Panc1 (cell line): ENCODE data around the gene TRABD2A. TPM values are rescaled to one million over a fixed set of nuclear protein-coding genes. Genes with fewer than 3 reads are reported as not detected.

Source experiments
- ATAC-seq: fragments of 200-7000 bp; cut with Tn5 transposase; 2 replicates; pipeline ENCODE4 v1.9.1; 2020; ENCODE audit warnings: mild to moderate bottlenecking, moderate library complexity
- BruUV-seq: library from RNA; stranded (reverse); fragments of 400-500 nt; replicated peaks from 2 replicates; lab custom pipeline; 2021; lab: Mats Ljungman, UMichigan
- CTCF ChIA-PET: fragments of 300-600 bp; sonication (Branson Sonifier 250); formaldehyde crosslinking; loops from one replicate; lab custom pipeline; 2022; ENCODE audit warnings: antibody characterized with exemption; lab: Charles Lee
- POLR2A ChIA-PET: fragments of 300-600 bp; sonication (Branson Sonifier 250); formaldehyde crosslinking; loops from one replicate; lab custom pipeline; 2022; ENCODE audit warnings: antibody characterized with exemption; lab: Charles Lee
- DNase-seq: peaks from one replicate; pipeline ENCODE4 v3.0.0-alpha.2; 2010; ENCODE audit warnings: low read depth, low spot score
- H3K27ac ChIP-seq: 2 replicates; pipeline ENCODE4 v1.5.1; 2011; ENCODE audit warnings: mild to moderate bottlenecking, low read length, inconsistent platforms
- H3K27me3 ChIP-seq: fragments of 200-500 bp; sonication (Bioruptor generic); 2 replicates; pipeline ENCODE4 v1.6.0; 2014; ENCODE audit warnings: low read length, inconsistent platforms; ENCODE audit not compliant: control insufficient read depth, insufficient read depth
- H3K36me3 ChIP-seq: fragments of 200-500 bp; sonication (Bioruptor generic); 2 replicates; pipeline ENCODE4 v1.5.1; 2014; ENCODE audit warnings: inconsistent platforms, mild to moderate bottlenecking, low read length, moderate library complexity; ENCODE audit not compliant: control insufficient read depth, insufficient read depth
- H3K4me1 ChIP-seq: 2 replicates; pipeline ENCODE4 v1.5.1; 2011; ENCODE audit warnings: inconsistent platforms, mild to moderate bottlenecking, low read length, moderate library complexity; ENCODE audit not compliant: control insufficient read depth, insufficient read depth
- H3K4me3 ChIP-seq, 2 experiments: 2 replicates each; pipeline ENCODE4 v1.5.1; 2011 to 2012; ENCODE audit warnings: low read depth in 2 of 2, low read length in 2 of 2, mild to moderate bottlenecking in 2 of 2, inconsistent platforms in 1 of 2, moderate library complexity in 1 of 2
- H3K9me3 ChIP-seq: fragments of 200-500 bp; sonication (Bioruptor generic); 2 replicates; pipeline ENCODE4 v1.5.1; 2014; ENCODE audit warnings: low read depth, mild to moderate bottlenecking, inconsistent platforms, low read length, moderate library complexity; ENCODE audit not compliant: control insufficient read depth, insufficient read depth
- POLR2AphosphoS5 ChIP-seq: IDR thresholded peaks from 2 replicates; pipeline ENCODE4 v1.6.1; 2012; ENCODE audit warnings: mild to moderate bottlenecking, low read depth, low read length, moderate library complexity
- SIN3A ChIP-seq: IDR thresholded peaks from 2 replicates; pipeline ENCODE4 v1.6.1; 2012; ENCODE audit warnings: low read depth, mild to moderate bottlenecking, low read length, moderate library complexity, borderline replicate concordance; ENCODE audit not compliant: insufficient read depth
- TCF7L2 ChIP-seq: IDR thresholded peaks from 2 replicates; pipeline ENCODE4 v1.6.1; 2011; ENCODE audit warnings: mild to moderate bottlenecking, low read depth, low read length, inconsistent platforms
- in situ Hi-C: cut with HindIII; loops from 2 replicates; pipeline ENCODE4 v1.10.0; 2016; ENCODE audit warnings: low sequenced_read_pairs, low pct_unique_long_range_greater_than_20kb
- intact Hi-C: fragments of 100-400 bp; cut with micrococcal nuclease; formaldehyde crosslinking; loops from one replicate; pipeline ENCODE4 v1.10.0; 2022; ENCODE audit not compliant: unreplicated experiment
- total RNA-seq: library from RNA; stranded (reverse); gene quantifications from one replicate; pipeline ENCODE4 v1.2.1, GENCODE V29; 2021; ENCODE audit not compliant: unreplicated experiment
- TF ChIP-seq, protein P1 (sequence below): fragments of 450-650 bp; IDR thresholded peaks from 2 replicates; pipeline ENCODE4 v1.5.1; 2017; ENCODE audit warnings: mild to moderate bottlenecking
- TF ChIP-seq, protein P2 (sequence below), 2 experiments: IDR thresholded peaks; 2 replicates each; pipeline ENCODE4 v1.6.1; 2011 to 2012; ENCODE audit warnings: low read depth in 2 of 2, control low read depth in 1 of 2, low read length in 1 of 2, mild to moderate bottlenecking in 1 of 2, moderate library complexity in 1 of 2; ENCODE audit not compliant: insufficient read depth in 1 of 2

Gene TRABD2A
- total RNA-seq, 1 experiment from 2014 or later, result 1.7 TPM

DNA sequence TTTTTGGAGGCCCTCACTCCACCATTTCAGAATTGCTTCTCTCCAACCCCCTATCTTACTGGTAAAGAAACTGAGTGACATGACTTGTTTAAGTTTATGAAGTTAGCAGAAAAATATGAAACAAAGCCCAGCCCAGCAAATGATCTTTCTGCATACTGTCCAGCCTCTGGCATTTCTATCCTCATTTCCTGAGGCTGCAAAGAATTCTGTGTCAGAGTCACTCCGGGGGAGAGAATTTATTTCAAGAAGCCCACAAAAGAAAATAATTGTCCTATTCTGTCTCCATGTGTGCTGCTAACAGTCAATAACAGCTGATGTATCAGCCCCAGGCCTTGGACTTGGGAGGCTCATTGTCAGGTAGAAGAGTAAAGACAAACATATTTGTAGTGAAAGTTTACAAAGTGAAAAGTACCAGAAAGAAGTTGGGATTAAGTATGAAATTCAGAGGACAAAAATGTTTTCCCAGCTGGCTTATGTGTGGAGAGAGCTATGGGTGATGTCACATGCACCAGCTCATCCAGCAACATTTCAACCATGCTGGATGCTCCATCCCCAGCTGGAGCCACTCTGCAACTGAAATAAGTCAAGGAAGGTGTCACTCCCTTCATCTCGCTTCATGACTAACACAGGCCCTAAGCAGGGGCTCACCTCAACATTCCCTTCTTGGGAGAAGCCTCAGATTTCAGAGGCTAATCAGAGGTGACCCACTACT lies 42.3 kb downstream of the TRABD2A start:
- CTCF ChIA-PET, result no interaction called here
- no peaks in the 10 kb centered on the region for H3K27me3 ChIP-seq
- in situ Hi-C loops (no loop called here), intact Hi-C loops (no loop called here)
- no peak overlapping the region for H3K27ac ChIP-seq
- H3K4me3 ChIP-seq, result no peak overlapping the region
- no peaks in the 10 kb centered on the region for H3K4me1 ChIP-seq
- TF ChIP-seq, protein P1, sequence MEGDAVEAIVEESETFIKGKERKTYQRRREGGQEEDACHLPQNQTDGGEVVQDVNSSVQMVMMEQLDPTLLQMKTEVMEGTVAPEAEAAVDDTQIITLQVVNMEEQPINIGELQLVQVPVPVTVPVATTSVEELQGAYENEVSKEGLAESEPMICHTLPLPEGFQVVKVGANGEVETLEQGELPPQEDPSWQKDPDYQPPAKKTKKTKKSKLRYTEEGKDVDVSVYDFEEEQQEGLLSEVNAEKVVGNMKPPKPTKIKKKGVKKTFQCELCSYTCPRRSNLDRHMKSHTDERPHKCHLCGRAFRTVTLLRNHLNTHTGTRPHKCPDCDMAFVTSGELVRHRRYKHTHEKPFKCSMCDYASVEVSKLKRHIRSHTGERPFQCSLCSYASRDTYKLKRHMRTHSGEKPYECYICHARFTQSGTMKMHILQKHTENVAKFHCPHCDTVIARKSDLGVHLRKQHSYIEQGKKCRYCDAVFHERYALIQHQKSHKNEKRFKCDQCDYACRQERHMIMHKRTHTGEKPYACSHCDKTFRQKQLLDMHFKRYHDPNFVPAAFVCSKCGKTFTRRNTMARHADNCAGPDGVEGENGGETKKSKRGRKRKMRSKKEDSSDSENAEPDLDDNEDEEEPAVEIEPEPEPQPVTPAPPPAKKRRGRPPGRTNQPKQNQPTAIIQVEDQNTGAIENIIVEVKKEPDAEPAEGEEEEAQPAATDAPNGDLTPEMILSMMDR, result no peak
- TF ChIP-seq SIN3A, result no peak
- TF ChIP-seq TCF7L2, result no peak
- no peak for TF ChIP-seq POLR2AphosphoS5
- TF ChIP-seq, protein P2, sequence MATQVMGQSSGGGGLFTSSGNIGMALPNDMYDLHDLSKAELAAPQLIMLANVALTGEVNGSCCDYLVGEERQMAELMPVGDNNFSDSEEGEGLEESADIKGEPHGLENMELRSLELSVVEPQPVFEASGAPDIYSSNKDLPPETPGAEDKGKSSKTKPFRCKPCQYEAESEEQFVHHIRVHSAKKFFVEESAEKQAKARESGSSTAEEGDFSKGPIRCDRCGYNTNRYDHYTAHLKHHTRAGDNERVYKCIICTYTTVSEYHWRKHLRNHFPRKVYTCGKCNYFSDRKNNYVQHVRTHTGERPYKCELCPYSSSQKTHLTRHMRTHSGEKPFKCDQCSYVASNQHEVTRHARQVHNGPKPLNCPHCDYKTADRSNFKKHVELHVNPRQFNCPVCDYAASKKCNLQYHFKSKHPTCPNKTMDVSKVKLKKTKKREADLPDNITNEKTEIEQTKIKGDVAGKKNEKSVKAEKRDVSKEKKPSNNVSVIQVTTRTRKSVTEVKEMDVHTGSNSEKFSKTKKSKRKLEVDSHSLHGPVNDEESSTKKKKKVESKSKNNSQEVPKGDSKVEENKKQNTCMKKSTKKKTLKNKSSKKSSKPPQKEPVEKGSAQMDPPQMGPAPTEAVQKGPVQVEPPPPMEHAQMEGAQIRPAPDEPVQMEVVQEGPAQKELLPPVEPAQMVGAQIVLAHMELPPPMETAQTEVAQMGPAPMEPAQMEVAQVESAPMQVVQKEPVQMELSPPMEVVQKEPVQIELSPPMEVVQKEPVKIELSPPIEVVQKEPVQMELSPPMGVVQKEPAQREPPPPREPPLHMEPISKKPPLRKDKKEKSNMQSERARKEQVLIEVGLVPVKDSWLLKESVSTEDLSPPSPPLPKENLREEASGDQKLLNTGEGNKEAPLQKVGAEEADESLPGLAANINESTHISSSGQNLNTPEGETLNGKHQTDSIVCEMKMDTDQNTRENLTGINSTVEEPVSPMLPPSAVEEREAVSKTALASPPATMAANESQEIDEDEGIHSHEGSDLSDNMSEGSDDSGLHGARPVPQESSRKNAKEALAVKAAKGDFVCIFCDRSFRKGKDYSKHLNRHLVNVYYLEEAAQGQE (IDR thresholded peaks at IDR 0.05; ENCODE audit: insufficient read depth in 1 of 2, low read depth in 2 of 2, low read length in 1 of 2), result no peak
- ATAC-seq (no peak), DNase-seq (no peak)
- POLR2A ChIA-PET, result interaction anchor here (0.6 kb wide), 1 partner anchor 105 kb away, joined by 7 read pairs; no protein-coding TSS in a partner anchor
- H3K9me3 ChIP-seq, result no peaks in the 10 kb centered on the region
- no peaks in the 10 kb centered on the region for H3K36me3 ChIP-seq
- BruUV-seq, result no TSS peak

DNA sequence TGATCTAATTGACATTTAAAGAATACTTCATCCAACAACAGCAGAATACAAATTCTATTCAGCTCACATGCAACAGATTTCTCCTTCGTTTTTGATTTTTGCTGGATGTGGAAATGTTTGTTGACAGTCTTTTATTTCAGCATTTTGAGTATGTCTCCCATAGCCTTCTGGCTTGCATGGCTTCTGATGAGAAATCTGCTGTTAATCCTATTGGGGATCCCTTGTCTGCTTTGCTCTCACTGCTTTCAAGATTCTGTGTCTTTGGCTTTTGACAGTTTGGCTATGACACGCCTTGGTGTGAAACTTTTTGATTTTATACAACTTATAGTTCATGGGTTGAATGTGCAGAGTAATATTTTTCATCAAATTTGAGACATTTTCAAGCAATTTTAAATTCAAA lies 44.7 kb downstream of the TRABD2A start:
- intact Hi-C loops (no loop called here), in situ Hi-C loops (no loop called here)
- ATAC-seq (no peak), DNase-seq (no peak)
- Histone ChIP-seq H3K4me3 (no peak overlapping the region), H3K27ac (no peak overlapping the region), H3K27me3 (no peaks in the 10 kb centered on the region), H3K4me1 (no peaks in the 10 kb centered on the region), H3K9me3 (no peaks in the 10 kb centered on the region), H3K36me3 (no peaks in the 10 kb centered on the region)
- CTCF ChIA-PET, result no interaction called here
- no peak for TF ChIP-seq TCF7L2
- POLR2A ChIA-PET, result no interaction called here
- BruUV-seq, result no TSS peak

DNA sequence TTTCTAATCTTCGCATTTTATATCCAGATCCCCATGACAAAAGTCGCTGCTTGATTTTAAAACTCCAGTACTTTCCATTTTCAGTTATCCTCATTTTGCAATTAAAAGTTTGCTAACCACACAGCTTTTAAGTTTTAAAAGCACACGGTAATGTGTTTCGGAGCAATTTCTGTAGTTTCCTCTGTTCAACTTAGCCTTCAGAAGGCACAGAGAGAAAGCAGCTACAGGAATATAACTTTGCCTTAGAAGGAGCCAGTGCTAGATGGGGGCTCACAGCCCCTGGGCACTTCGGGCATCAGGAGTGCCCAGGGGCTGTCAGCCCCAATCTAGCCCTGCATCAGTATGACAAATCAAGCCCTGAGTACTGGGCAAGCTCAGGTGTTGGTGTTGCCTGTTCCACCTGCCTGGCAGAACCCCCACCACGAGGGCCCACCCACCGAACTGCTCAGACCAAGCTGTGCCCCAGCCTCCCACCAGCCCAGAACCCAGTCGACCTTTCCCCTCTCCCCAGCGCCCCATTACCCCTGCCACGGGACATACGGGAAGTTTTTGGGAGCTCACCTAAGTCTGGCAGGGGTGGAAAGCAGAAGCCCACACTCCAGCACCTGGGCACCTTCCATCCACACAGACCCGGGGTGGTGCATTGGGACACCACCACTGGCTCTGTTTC lies 47.3 kb downstream of the TRABD2A start:
- Histone ChIP-seq H3K4me3 (no peak overlapping the region), H3K27ac (no peak overlapping the region), H3K27me3 (no peaks in the 10 kb centered on the region), H3K9me3 (no peaks in the 10 kb centered on the region), H3K4me1 (no peaks in the 10 kb centered on the region), H3K36me3 (no peaks in the 10 kb centered on the region)
- in situ Hi-C loops, result no loop called here
- intact Hi-C loops, result no loop called here
- DNase-seq (no peak), ATAC-seq (no peak)
- TF ChIP-seq, protein P1, result no peak
- TF ChIP-seq, protein P2 (IDR thresholded peaks at IDR 0.05; ENCODE audit: insufficient read depth in 1 of 2, low read depth in 2 of 2, low read length in 1 of 2), result no peak
- TF ChIP-seq TCF7L2, result no peak
- TF ChIP-seq POLR2AphosphoS5, result no peak
- TF ChIP-seq SIN3A, result no peak
- BruUV-seq, result no TSS peak
- CTCF ChIA-PET, result no interaction called here
- POLR2A ChIA-PET, result no interaction called here
